Measurements from ENCODE around the gene PKP1.

PKP1 gene

DNA sequence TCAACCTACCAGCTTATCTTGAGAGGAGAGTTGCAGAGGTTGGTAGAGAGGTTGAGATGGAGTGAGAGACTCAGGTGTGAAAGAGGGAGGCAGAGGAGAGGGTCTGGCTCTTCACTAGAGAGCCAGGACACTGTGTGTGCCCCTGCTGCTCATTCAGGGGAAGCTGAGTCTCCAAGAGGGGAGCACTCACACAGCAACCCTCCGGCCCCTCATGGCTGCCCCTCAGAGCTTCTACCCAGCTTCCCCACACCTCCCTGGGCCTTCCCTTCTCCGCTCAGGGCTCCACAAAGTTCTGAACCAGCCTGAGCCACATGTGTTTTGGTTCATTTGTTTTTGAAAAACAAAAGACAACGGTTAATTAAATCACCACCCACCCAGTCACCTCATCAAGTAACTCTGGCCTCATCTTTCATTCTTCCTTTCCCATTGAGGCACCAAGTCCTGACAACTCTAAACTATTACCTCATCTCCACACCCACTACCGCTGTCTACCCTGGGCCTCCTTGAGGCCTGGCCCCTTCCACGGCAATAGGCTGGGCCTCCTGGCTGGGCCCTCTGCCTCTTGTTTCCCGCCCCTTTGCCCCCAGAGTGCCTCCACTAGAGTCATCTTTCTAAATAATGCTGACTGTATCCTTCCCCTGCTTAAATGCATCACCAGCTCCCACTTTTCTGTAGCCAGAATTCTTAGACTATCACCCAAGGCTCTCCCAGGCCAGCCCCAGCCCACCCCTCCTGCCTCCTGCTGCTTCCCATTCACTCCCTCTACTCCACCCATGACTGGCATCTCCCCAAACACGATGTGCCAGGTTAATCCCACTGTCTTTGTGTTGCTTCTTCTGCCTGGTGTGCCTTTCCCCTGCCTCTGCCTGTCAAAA lies 61.1 kb downstream of the PKP1 start:
- TF ChIP-seq, protein P1, sequence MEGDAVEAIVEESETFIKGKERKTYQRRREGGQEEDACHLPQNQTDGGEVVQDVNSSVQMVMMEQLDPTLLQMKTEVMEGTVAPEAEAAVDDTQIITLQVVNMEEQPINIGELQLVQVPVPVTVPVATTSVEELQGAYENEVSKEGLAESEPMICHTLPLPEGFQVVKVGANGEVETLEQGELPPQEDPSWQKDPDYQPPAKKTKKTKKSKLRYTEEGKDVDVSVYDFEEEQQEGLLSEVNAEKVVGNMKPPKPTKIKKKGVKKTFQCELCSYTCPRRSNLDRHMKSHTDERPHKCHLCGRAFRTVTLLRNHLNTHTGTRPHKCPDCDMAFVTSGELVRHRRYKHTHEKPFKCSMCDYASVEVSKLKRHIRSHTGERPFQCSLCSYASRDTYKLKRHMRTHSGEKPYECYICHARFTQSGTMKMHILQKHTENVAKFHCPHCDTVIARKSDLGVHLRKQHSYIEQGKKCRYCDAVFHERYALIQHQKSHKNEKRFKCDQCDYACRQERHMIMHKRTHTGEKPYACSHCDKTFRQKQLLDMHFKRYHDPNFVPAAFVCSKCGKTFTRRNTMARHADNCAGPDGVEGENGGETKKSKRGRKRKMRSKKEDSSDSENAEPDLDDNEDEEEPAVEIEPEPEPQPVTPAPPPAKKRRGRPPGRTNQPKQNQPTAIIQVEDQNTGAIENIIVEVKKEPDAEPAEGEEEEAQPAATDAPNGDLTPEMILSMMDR (conservative IDR thresholded peaks at IDR 0.05) = no peak
- TF ChIP-seq ZFX (IDR thresholded peaks at IDR 0.05) = no peak
- no peak overlapping the region for H3K27ac ChIP-seq

DNA sequence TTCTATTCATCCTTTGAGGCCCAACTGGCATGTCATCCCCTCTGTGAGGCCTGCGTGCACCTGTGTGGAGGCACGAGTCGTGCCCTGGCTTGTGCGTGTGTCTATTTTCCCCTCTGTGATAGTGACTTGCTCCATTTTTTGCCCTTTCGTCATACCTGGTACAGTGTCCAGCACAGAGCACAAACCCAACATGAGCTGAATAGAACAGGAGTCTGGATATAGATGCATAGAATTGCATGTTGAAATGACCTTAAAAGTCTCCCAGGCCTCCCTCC lies 61.7 kb downstream of the PKP1 start:
- no peak overlapping the region for H3K27ac ChIP-seq
- TF ChIP-seq, protein P1 (conservative IDR thresholded peaks at IDR 0.05) = no peak
- TF ChIP-seq ZFX (IDR thresholded peaks at IDR 0.05) = no peak

DNA sequence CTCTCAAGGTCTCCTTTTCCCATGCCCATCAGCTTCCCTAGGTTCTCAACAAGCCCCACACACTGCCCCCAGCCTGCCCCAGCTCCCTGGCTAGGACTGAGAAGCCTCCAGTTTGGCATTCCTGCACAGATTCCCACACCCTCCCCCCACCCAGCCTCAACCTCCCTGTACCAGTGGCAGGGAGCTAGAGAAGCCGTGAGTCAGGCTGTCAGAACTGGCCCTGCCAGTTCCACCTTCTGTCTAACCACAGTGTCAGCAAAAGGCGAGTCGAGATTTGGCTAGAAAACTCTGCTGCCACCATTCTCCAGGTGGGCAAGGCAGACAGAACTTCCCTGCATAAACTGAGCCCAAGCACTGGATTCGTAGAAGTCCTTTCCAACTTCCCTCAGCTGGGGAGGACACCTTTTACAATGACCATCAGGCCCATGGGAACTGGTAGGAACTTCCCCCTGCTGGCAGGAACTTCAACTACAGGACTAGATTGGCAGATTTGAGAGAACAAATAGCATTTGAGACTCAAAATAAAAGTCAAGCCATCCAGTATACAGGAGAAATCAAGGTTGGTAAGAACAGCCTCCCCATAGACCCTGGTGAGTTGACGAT lies 63.1 kb downstream of the PKP1 start:
- H3K27ac ChIP-seq = peak overlapping the region; percentile 21
- TF ChIP-seq, protein P1 (conservative IDR thresholded peaks at IDR 0.05) = peak; percentile 86
- TF ChIP-seq ZFX (IDR thresholded peaks at IDR 0.05) = no peak

DNA sequence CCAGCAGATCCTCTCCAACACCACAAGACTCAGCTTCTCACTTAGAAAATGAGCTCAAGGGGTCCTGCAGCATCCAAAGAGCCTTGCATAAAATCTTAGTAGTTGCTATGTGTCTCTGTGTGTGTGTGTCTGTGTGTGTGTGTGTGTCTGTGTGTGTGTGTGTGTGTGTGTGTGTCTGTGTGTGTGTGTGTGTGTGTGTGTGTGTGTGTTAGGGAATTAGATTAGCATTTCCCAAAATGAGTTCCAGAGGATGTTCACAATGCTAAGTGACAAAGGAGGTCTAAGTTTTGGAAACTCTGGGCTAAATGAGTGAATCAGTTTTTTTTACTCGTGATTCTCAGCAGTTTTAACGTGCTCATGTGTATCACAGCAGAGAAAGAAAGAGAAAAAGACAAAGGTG lies 63.7 kb downstream of the PKP1 start:
- peak overlapping the region; percentile 21; the same call in 1 of the 2 replicates for H3K27ac ChIP-seq

DNA sequence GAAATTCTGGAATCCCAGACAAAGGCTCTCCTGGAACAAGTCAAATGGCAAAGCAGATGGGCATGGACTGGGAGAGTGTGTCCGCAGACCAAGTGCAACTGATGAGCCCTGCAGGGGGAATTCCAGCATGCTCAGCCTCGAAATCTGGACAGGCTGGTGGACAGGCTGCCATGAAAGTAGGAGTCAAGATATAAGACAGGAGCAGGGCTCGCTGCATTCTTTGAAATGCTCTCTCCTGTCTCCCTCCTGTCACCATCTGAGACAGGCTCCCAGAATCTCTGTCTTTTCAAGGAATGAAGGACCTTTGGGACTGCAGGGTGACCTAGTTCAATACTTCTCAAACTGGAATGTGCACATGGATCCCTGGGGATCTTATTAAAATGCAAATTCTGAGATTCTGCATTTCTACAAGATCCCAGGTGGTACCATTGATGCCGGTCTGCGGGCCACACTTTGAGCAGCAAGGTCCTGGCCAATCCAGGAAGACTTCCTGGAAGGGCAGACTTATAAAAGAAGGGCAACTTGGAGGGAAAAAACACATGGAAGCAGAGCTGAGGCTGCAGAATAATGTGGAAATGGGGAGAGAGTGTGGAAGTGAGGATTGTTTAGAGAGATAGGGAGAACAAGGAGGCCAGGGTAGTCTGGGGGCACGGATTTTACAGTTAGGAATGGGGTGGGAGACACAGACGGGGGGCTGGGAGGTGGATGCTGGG lies 64.3 kb downstream of the PKP1 start:
- no peak for TF ChIP-seq ZFX (IDR thresholded peaks at IDR 0.05)
- TF ChIP-seq, protein P1 (conservative IDR thresholded peaks at IDR 0.05) = no peak
- H3K27ac ChIP-seq = no peak overlapping the region

More for the DNA sequence above, 63.7 kb downstream of the PKP1 start:
- TF ChIP-seq ZFX (IDR thresholded peaks at IDR 0.05) = no peak
- TF ChIP-seq, protein P1 (conservative IDR thresholded peaks at IDR 0.05) = no peak

DNA sequence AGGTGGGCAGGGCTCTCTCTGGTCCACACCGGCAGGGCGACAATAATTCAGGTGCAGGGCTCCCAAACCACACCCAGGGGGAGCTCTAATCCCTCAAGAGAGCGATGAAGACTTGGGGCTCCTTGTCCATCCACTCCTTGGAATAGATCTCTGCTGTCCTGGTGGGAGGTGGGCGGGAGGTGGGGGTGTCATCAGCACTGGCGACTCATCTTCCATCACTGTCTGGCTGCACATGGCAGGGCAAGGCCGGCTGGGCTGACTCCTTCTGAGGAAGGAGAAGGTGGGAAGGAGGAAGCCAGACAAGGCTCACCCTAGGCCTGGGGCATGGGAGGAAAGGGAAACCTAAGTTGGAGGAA lies 64.9 kb downstream of the PKP1 start:
- no peak overlapping the region for H3K27ac ChIP-seq
- TF ChIP-seq ZFX (IDR thresholded peaks at IDR 0.05) = no peak
- TF ChIP-seq, protein P1 (conservative IDR thresholded peaks at IDR 0.05) = peak; percentile 80

DNA sequence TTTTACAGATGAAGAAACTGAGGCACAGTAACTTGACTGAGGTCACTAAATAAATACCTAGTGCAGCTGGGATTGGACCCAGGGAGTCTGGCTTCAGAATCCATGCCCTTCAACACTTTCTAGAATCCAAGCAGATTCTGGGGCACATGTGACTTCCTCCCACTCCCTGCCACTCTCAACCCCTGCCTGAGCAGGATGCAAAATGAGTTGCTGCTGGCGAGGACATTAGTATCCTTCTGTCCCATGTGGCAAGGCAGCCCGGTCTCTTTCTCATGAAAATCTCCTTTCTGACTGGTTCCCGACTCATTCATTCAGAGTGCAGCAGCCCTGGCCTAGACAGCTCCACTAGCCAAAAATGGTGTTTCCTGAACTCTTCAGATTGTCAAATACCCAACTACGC lies 65.8 kb downstream of the PKP1 start:
- H3K27ac ChIP-seq = no peak overlapping the region
- TF ChIP-seq, protein P1 (conservative IDR thresholded peaks at IDR 0.05) = no peak
- TF ChIP-seq ZFX (IDR thresholded peaks at IDR 0.05) = no peak

Data from C4-2B (cell line).